H9 (cell line): Measurements from ENCODE around the gene ENOX1. TPM values are rescaled to one million over a fixed set of nuclear protein-coding genes. Genes with fewer than 3 reads are reported as not detected.

Source experiments
- DNase-seq: peaks from one replicate; pipeline ENCODE4 v3.0.0-alpha.2; 2017
- H2AFZ ChIP-seq: one replicate; pipeline ENCODE4 v1.6.1; 2013; ENCODE audit warnings: mild to moderate bottlenecking, low read length, control low read depth, moderate library complexity
- H2AK5ac ChIP-seq: 2 replicates; pipeline ENCODE4 v1.6.1; 2013; ENCODE audit warnings: low read length, control low read depth, mixed read lengths; ENCODE audit not compliant: insufficient read length
- H2BK120ac ChIP-seq: one replicate; pipeline ENCODE4 v1.6.1; 2013; ENCODE audit warnings: low read depth, mild to moderate bottlenecking, low read length, control low read depth, inconsistent platforms; ENCODE audit not compliant: poor library complexity, severe bottlenecking
- H2BK12ac ChIP-seq: 2 replicates; pipeline ENCODE4 v1.6.1; 2013; ENCODE audit warnings: low read length, control low read depth, mixed read lengths, low read depth; ENCODE audit not compliant: insufficient read length
- H2BK15ac ChIP-seq: 2 replicates; pipeline ENCODE4 v1.6.1; 2013; ENCODE audit warnings: low read depth, low read length, control low read depth
- H2BK20ac ChIP-seq: one replicate; pipeline ENCODE4 v1.6.1; 2013; ENCODE audit warnings: low read depth, mild to moderate bottlenecking, low read length, control low read depth, inconsistent platforms; ENCODE audit not compliant: poor library complexity, severe bottlenecking
- H2BK5ac ChIP-seq: 2 replicates; pipeline ENCODE4 v1.6.1; 2013; ENCODE audit warnings: low read length, control low read depth, mixed read lengths; ENCODE audit not compliant: insufficient read length
- H3K14ac ChIP-seq: 2 replicates; pipeline ENCODE4 v1.6.1; 2013; ENCODE audit warnings: low read length, control low read depth; ENCODE audit not compliant: insufficient read depth
- H3K18ac ChIP-seq: 2 replicates; pipeline ENCODE4 v1.6.1; 2013; ENCODE audit warnings: low read depth, mild to moderate bottlenecking, mixed read lengths, low read length, control low read depth; ENCODE audit not compliant: insufficient read length
- H3K23ac ChIP-seq: 2 replicates; pipeline ENCODE4 v1.6.1; 2013; ENCODE audit warnings: low read length, control low read depth, mixed read lengths, low read depth; ENCODE audit not compliant: insufficient read length
- H3K23me2 ChIP-seq: 2 replicates; pipeline ENCODE4 v1.6.1; 2013; ENCODE audit warnings: low read depth, mild to moderate bottlenecking, mixed read lengths, low read length, control low read depth; ENCODE audit not compliant: insufficient read length, poor library complexity, severe bottlenecking
- H3K27ac ChIP-seq: 2 replicates; pipeline ENCODE4 v1.5.1; 2013; ENCODE audit warnings: low read length, control low read depth, mixed read lengths, low read depth; ENCODE audit not compliant: insufficient read length
- H3K27me3 ChIP-seq: 2 replicates; pipeline ENCODE4 v1.6.1; 2013; ENCODE audit warnings: low read length, control low read depth, inconsistent platforms; ENCODE audit not compliant: insufficient read depth
- H3K4ac ChIP-seq: 2 replicates; pipeline ENCODE4 v1.6.1; 2013; ENCODE audit warnings: low read depth, mild to moderate bottlenecking, control low read depth, inconsistent platforms, low read length, moderate library complexity
- H3K4me1 ChIP-seq: 2 replicates; pipeline ENCODE4 v1.6.1; 2013; ENCODE audit warnings: low read length, control low read depth, inconsistent platforms; ENCODE audit not compliant: insufficient read depth
- H3K4me2 ChIP-seq: 2 replicates; pipeline ENCODE4 v1.6.1; 2013; ENCODE audit warnings: low read length, control low read depth, mixed read lengths; ENCODE audit not compliant: insufficient read length, insufficient read depth
- H3K56ac ChIP-seq: 2 replicates; pipeline ENCODE4 v1.6.1; 2013; ENCODE audit warnings: low read depth, mild to moderate bottlenecking, mixed read lengths, low read length, control low read depth; ENCODE audit not compliant: insufficient read length
- H3K79me1 ChIP-seq: 2 replicates; pipeline ENCODE4 v1.6.1; 2013; ENCODE audit warnings: low read depth, mild to moderate bottlenecking, moderate library complexity, low read length, control low read depth, inconsistent platforms; ENCODE audit not compliant: insufficient read depth, poor library complexity, severe bottlenecking
- H3K79me2 ChIP-seq: 2 replicates; pipeline ENCODE4 v1.6.1; 2013; ENCODE audit warnings: low read length, control low read depth, inconsistent platforms; ENCODE audit not compliant: insufficient read depth
- H3K9ac ChIP-seq: 2 replicates; pipeline ENCODE4 v1.6.1; 2013; ENCODE audit warnings: low read length, control low read depth, mixed read lengths; ENCODE audit not compliant: insufficient read length; ENCODE audit errors: extremely low read depth
- H3K9me3 ChIP-seq: one replicate; pipeline ENCODE4 v1.6.1; 2013; ENCODE audit warnings: low read depth, low read length, inconsistent platforms; ENCODE audit not compliant: control insufficient read depth
- H3T11ph ChIP-seq: one replicate; pipeline ENCODE4 v1.6.1; 2013; ENCODE audit warnings: mild to moderate bottlenecking, low read length, control low read depth, inconsistent platforms
- H4K20me1 ChIP-seq: one replicate; pipeline ENCODE4 v1.6.1; 2013; ENCODE audit not compliant: control insufficient read depth, insufficient read length, insufficient read depth
- H4K5ac ChIP-seq: 2 replicates; pipeline ENCODE4 v1.6.1; 2013; ENCODE audit warnings: low read depth, mild to moderate bottlenecking, mixed read lengths, low read length, control low read depth; ENCODE audit not compliant: insufficient read length
- H4K8ac ChIP-seq: replicated peaks from 2 replicates; pipeline ENCODE4 v1.6.1; 2013; ENCODE audit warnings: low read length, control low read depth, mixed read lengths, low read depth; ENCODE audit not compliant: insufficient read length
- H4K91ac ChIP-seq: 2 replicates; pipeline ENCODE4 v1.6.1; 2013; ENCODE audit warnings: low read depth, mild to moderate bottlenecking, moderate library complexity, mixed read lengths, low read length, control low read depth; ENCODE audit not compliant: insufficient read length
- H3K27ac Mint-ChIP-seq, 3 experiments: 2 replicates in 2 of 3; 3 replicates in 1 of 3; pipeline ENCODE4 v1.8.0; 2020 to 2021; ENCODE audit warnings: mixed read lengths in 3 of 3, mild to moderate bottlenecking in 1 of 3, moderate library complexity in 1 of 3
- H3K27me3 Mint-ChIP-seq: 2 replicates; pipeline ENCODE4 v1.8.0; 2021; ENCODE audit warnings: low read depth, mild to moderate bottlenecking, moderate library complexity, mixed read lengths
- H3K36me3 Mint-ChIP-seq, 3 experiments: 2 replicates in 2 of 3; 3 replicates in 1 of 3; pipeline ENCODE4 v1.8.0; 2020 to 2021; ENCODE audit warnings: low read depth in 3 of 3, mixed read lengths in 3 of 3; ENCODE audit not compliant: insufficient read depth in 1 of 3
- H3K4me1 Mint-ChIP-seq, 2 experiments: 2 replicates each; pipeline ENCODE4 v1.8.0; 2020; ENCODE audit warnings: mixed read lengths in 2 of 2
- H3K4me3 Mint-ChIP-seq, 2 experiments: 2 replicates in 1 of 2; 3 replicates in 1 of 2; pipeline ENCODE4 v1.8.0; 2020 to 2021; ENCODE audit warnings: mild to moderate bottlenecking in 2 of 2, mixed read lengths in 2 of 2, moderate library complexity in 1 of 2
- H3K9me3 Mint-ChIP-seq, 2 experiments: 2 replicates in 1 of 2; 3 replicates in 1 of 2; pipeline ENCODE4 v1.8.0; 2020; ENCODE audit warnings: mild to moderate bottlenecking in 2 of 2, mixed read lengths in 2 of 2, moderate library complexity in 1 of 2
- CTCF ChIP-seq: fragments of 200-600 bp; sonication (generic); conservative IDR thresholded peaks from 3 replicates; pipeline ENCODE4 v1.8.0; 2021; ENCODE audit warnings: antibody characterized with exemption, mild to moderate bottlenecking
- WGBS: extraction: QIAGEN DNeasy Blood & Tissue Kit; methylation state at CpG from one replicate; pipeline ENCODE4 v1.1.7; 2013; ENCODE audit warnings: missing lambda C conversion rate, low lambda C conversion rate, mixed read lengths; ENCODE audit not compliant: insufficient read length; ENCODE audit errors: extremely low coverage; 5-methylcytosine and 5-hydroxymethylcytosine counted together
- total RNA-seq: library from RNA; stranded (reverse); gene quantifications from 2 replicates; pipeline ENCODE4 v1.2.1, GENCODE V29; 2021

ENOX1 gene
- total RNA-seq, 1 experiment from 2014 or later = 0.24 TPM

GRCh38 chr13:43653395-43653794 lies 133.4 kb downstream of the ENOX1 start:
- no peaks in the 10 kb centered on the region for H3K79me2 ChIP-seq
- H3K9me3 Mint-ChIP-seq = no peaks in the 10 kb centered on the region
- H3K18ac ChIP-seq = no peak overlapping the region
- no peak overlapping the region for H2AK5ac ChIP-seq
- H2BK120ac ChIP-seq = no peak overlapping the region
- no peaks in the 10 kb centered on the region for H3K9me3 ChIP-seq
- H3K4me3 Mint-ChIP-seq = no peak overlapping the region
- no peak overlapping the region for H3K27ac ChIP-seq
- H4K8ac ChIP-seq = no peak overlapping the region
- H3K27me3 ChIP-seq = no peaks in the 10 kb centered on the region
- no peaks in the 10 kb centered on the region for H3K27me3 Mint-ChIP-seq
- no peaks in the 10 kb centered on the region for H3K79me1 ChIP-seq
- no peak overlapping the region for H2BK15ac ChIP-seq
- H2BK20ac ChIP-seq = no peak overlapping the region
- H4K5ac ChIP-seq = no peak overlapping the region
- no peak overlapping the region for H3K9ac ChIP-seq
- no peaks in the 10 kb centered on the region for H4K20me1 ChIP-seq
- H3K23me2 ChIP-seq = no peaks in the 10 kb centered on the region
- no peak overlapping the region for H2AFZ ChIP-seq
- H3K23ac ChIP-seq = no peak overlapping the region
- WGBS = no CpG with 5 or more reads among the region's 1 CpG
- H3K27ac Mint-ChIP-seq = no peak overlapping the region
- H3K4ac ChIP-seq = no peak overlapping the region
- H3K36me3 Mint-ChIP-seq = no peaks in the 10 kb centered on the region
- no peak overlapping the region for H3K56ac ChIP-seq
- H2BK12ac ChIP-seq = no peak overlapping the region
- no peak overlapping the region for H2BK5ac ChIP-seq
- no peaks in the 10 kb centered on the region for H3K4me1 Mint-ChIP-seq
- H3T11ph ChIP-seq = no peak overlapping the region
- DNase-seq = no peak
- H3K4me2 ChIP-seq = no peak overlapping the region
- no peaks in the 10 kb centered on the region for H3K4me1 ChIP-seq
- no peak for TF ChIP-seq CTCF
- H3K14ac ChIP-seq = no peak overlapping the region
- no peak overlapping the region for H4K91ac ChIP-seq
